Measurements from ENCODE around the gene CRABP2. TPM values are rescaled to one million over a fixed set of nuclear protein-coding genes. Genes with fewer than 3 reads are reported as not detected.

The CRABP2 gene
- total and polyA plus RNA-seq, 2 of the 13 experiments (the other 11 are each of a cell fraction or from before 2014, with no cell fraction given) = 0.40 to 0.60 TPM

DNA sequence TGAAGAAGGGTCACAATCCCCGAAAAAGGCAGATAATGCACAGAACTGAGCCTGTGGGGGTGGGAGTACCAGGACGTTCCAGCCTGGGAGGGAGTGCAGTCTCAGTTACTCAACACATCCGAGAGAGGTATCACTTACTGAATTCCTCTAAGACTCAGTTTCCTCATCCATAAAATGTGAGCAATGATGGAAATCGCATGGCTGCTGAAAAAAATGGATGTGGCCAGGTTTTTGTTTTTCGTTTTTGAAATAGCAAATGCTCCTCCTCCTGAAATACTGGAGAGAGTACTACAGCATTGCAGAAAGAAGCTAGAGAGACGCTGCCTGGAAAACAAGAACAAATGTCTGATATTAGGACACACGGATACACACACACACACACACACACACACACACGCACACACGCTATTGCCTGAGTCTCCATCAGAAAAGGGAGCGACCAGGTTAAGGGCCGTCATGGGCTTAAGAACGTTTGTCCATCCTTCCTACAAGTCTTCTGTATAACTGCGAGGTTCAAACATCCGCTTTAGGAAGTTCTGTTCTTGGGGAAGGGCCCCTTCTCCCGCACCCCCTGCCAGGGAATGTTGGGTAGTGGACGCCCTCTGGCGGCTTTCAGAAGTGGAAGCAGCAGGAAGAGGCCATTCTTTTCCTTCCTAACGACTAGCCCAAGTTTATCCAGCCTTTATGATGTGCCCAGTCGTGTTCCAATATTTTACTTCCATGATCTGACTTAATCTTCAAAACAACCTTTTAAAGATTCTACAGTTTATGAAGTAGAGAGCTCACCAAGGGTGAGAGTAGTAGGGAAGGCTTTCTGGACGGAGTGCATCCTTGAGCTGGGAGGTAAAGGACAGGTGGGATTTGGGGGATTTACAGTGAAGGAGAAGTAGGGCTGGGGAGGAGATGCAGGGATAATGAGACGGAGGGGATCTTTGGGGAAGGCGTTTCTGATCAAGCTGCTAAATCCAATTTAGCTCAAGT is 27.5 kb downstream of the CRABP2 start (continued):
- TF ChIP-seq TBX2 (CRISPR knock-in tag; IDR thresholded peaks at IDR 0.05; ENCODE audit: borderline replicate concordance) (peak; percentile 7; the same call in 1 of the 2 replicates), KAT8 (CRISPR knock-in tag; IDR thresholded peaks at IDR 0.05) (0 out of 2 replicates have a peak, but pooled peaks have one; percentile 36), ZNF788 (CRISPR knock-in tag; IDR thresholded peaks at IDR 0.05; ENCODE audit: borderline replicate concordance) (peak; percentile 19; the same call in 1 of the 2 replicates), GABPA (IDR thresholded peaks at IDR 0.05; ENCODE audit: low read depth, low read length) (no peak), GABPA (CRISPR knock-in tag; IDR thresholded peaks at IDR 0.05; ENCODE audit: low read depth) (peak; percentile 45; the same call in 1 of the 2 replicates), KLF6 (CRISPR knock-in tag; IDR thresholded peaks at IDR 0.05) (no peak), ZNF607 (CRISPR knock-in tag; IDR thresholded peaks at IDR 0.05; ENCODE audit: borderline replicate concordance) (no peak), ZNF780A (CRISPR knock-in tag; IDR thresholded peaks at IDR 0.05) (no peak), ETV5 (CRISPR knock-in tag; IDR thresholded peaks at IDR 0.05; ENCODE audit: borderline replicate concordance) (peak; percentile 67; the same call in 1 of the 2 replicates), ZNF256 (CRISPR knock-in tag; conservative IDR thresholded peaks at IDR 0.05) (no peak), ZNF883 (CRISPR knock-in tag; IDR thresholded peaks at IDR 0.05; ENCODE audit: not compliant biosample characterization) (no peak), SAP130 (CRISPR knock-in tag; IDR thresholded peaks at IDR 0.05; ENCODE audit: low read depth) (0 out of 2 replicates have a peak, but pooled peaks have one; percentile 18)
- TF ChIP-seq, protein P1, sequence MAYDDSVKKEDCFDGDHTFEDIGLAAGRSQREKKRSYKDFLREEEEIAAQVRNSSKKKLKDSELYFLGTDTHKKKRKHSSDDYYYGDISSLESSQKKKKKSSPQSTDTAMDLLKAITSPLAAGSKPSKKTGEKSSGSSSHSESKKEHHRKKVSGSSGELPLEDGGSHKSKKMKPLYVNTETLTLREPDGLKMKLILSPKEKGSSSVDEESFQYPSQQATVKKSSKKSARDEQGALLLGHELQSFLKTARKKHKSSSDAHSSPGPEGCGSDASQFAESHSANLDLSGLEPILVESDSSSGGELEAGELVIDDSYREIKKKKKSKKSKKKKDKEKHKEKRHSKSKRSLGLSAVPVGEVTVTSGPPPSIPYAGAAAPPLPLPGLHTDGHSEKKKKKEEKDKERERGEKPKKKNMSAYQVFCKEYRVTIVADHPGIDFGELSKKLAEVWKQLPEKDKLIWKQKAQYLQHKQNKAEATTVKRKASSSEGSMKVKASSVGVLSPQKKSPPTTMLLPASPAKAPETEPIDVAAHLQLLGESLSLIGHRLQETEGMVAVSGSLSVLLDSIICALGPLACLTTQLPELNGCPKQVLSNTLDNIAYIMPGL (CRISPR knock-in tag; IDR thresholded peaks at IDR 0.05; ENCODE audit: borderline replicate concordance in 1 of 2, low read depth in 1 of 2) = peak; percentile 67 to 71; a peak in 3 of 4 replicates
- TF ChIP-seq, protein P2, sequence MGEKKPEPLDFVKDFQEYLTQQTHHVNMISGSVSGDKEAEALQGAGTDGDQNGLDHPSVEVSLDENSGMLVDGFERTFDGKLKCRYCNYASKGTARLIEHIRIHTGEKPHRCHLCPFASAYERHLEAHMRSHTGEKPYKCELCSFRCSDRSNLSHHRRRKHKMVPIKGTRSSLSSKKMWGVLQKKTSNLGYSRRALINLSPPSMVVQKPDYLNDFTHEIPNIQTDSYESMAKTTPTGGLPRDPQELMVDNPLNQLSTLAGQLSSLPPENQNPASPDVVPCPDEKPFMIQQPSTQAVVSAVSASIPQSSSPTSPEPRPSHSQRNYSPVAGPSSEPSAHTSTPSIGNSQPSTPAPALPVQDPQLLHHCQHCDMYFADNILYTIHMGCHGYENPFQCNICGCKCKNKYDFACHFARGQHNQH (CRISPR knock-in tag; IDR thresholded peaks at IDR 0.05) = peak; percentile 25; the same call in 1 of the 2 replicates
- TF ChIP-seq, protein P3, sequence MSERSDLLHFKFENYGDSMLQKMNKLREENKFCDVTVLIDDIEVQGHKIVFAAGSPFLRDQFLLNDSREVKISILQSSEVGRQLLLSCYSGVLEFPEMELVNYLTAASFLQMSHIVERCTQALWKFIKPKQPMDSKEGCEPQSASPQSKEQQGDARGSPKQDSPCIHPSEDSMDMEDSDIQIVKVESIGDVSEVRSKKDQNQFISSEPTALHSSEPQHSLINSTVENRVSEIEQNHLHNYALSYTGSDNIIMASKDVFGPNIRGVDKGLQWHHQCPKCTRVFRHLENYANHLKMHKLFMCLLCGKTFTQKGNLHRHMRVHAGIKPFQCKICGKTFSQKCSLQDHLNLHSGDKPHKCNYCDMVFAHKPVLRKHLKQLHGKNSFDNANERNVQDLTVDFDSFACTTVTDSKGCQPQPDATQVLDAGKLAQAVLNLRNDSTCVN (CRISPR knock-in tag; IDR thresholded peaks at IDR 0.05; ENCODE audit: borderline replicate concordance) = no peak
- TF ChIP-seq, protein P4, sequence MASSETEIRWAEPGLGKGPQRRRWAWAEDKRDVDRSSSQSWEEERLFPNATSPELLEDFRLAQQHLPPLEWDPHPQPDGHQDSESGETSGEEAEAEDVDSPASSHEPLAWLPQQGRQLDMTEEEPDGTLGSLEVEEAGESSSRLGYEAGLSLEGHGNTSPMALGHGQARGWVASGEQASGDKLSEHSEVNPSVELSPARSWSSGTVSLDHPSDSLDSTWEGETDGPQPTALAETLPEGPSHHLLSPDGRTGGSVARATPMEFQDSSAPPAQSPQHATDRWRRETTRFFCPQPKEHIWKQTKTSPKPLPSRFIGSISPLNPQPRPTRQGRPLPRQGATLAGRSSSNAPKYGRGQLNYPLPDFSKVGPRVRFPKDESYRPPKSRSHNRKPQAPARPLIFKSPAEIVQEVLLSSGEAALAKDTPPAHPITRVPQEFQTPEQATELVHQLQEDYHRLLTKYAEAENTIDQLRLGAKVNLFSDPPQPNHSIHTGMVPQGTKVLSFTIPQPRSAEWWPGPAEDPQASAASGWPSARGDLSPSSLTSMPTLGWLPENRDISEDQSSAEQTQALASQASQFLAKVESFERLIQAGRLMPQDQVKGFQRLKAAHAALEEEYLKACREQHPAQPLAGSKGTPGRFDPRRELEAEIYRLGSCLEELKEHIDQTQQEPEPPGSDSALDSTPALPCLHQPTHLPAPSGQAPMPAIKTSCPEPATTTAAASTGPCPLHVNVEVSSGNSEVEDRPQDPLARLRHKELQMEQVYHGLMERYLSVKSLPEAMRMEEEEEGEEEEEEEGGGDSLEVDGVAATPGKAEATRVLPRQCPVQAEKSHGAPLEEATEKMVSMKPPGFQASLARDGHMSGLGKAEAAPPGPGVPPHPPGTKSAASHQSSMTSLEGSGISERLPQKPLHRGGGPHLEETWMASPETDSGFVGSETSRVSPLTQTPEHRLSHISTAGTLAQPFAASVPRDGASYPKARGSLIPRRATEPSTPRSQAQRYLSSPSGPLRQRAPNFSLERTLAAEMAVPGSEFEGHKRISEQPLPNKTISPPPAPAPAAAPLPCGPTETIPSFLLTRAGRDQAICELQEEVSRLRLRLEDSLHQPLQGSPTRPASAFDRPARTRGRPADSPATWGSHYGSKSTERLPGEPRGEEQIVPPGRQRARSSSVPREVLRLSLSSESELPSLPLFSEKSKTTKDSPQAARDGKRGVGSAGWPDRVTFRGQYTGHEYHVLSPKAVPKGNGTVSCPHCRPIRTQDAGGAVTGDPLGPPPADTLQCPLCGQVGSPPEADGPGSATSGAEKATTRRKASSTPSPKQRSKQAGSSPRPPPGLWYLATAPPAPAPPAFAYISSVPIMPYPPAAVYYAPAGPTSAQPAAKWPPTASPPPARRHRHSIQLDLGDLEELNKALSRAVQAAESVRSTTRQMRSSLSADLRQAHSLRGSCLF (CRISPR knock-in tag; IDR thresholded peaks at IDR 0.05; ENCODE audit: borderline replicate concordance) = no peak
